ENCODE data around the gene THOC6. TPM values are rescaled to one million over a fixed set of nuclear protein-coding genes. Genes with fewer than 3 reads are reported as not detected.

Gene THOC6
- total and polyA plus RNA-seq, 4 donors = 10.8 to 14.8 (median 11.7) TPM

GRCh38 chr16:3013491-3013951 lies 10.3 kb upstream of the THOC6 start (continued):
- TF ChIP-seq, protein P1, sequence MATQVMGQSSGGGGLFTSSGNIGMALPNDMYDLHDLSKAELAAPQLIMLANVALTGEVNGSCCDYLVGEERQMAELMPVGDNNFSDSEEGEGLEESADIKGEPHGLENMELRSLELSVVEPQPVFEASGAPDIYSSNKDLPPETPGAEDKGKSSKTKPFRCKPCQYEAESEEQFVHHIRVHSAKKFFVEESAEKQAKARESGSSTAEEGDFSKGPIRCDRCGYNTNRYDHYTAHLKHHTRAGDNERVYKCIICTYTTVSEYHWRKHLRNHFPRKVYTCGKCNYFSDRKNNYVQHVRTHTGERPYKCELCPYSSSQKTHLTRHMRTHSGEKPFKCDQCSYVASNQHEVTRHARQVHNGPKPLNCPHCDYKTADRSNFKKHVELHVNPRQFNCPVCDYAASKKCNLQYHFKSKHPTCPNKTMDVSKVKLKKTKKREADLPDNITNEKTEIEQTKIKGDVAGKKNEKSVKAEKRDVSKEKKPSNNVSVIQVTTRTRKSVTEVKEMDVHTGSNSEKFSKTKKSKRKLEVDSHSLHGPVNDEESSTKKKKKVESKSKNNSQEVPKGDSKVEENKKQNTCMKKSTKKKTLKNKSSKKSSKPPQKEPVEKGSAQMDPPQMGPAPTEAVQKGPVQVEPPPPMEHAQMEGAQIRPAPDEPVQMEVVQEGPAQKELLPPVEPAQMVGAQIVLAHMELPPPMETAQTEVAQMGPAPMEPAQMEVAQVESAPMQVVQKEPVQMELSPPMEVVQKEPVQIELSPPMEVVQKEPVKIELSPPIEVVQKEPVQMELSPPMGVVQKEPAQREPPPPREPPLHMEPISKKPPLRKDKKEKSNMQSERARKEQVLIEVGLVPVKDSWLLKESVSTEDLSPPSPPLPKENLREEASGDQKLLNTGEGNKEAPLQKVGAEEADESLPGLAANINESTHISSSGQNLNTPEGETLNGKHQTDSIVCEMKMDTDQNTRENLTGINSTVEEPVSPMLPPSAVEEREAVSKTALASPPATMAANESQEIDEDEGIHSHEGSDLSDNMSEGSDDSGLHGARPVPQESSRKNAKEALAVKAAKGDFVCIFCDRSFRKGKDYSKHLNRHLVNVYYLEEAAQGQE (IDR thresholded peaks at IDR 0.05) = no peak
- TF ChIP-seq, protein P2, sequence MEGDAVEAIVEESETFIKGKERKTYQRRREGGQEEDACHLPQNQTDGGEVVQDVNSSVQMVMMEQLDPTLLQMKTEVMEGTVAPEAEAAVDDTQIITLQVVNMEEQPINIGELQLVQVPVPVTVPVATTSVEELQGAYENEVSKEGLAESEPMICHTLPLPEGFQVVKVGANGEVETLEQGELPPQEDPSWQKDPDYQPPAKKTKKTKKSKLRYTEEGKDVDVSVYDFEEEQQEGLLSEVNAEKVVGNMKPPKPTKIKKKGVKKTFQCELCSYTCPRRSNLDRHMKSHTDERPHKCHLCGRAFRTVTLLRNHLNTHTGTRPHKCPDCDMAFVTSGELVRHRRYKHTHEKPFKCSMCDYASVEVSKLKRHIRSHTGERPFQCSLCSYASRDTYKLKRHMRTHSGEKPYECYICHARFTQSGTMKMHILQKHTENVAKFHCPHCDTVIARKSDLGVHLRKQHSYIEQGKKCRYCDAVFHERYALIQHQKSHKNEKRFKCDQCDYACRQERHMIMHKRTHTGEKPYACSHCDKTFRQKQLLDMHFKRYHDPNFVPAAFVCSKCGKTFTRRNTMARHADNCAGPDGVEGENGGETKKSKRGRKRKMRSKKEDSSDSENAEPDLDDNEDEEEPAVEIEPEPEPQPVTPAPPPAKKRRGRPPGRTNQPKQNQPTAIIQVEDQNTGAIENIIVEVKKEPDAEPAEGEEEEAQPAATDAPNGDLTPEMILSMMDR (IDR thresholded peaks at IDR 0.05; ENCODE audit: low read depth, low read length, missing input control) = peak; percentile 15

- no peaks in the 10 kb centered on the region for H3K9me3 ChIP-seq (ENCODE audit: control insufficient read depth in 4 of 4, low read length in 3 of 4)
- H3K36me3 ChIP-seq (ENCODE audit: control insufficient read depth in 4 of 4, insufficient read depth in 3 of 4, low read depth in 1 of 4, low read length in 3 of 4) = no peaks in the 10 kb centered on the region
- 67% methylated on average over 12 of the region's 12 CpGs for WGBS
- H3K9ac ChIP-seq (ENCODE audit: low read depth in 1 of 2, low read length in 2 of 2) = no peak overlapping the region
- no peaks in the 10 kb centered on the region for H3K27me3 ChIP-seq (ENCODE audit: control insufficient read depth in 4 of 4, insufficient read depth in 4 of 4, low read length in 3 of 4)
- H3K4me3 ChIP-seq (ENCODE audit: low read depth in 1 of 3, low read length in 3 of 3) = no peak overlapping the region
- H3K27ac ChIP-seq (ENCODE audit: low read depth in 1 of 2, low read length in 2 of 2) = no peak overlapping the region
- H3K4me1 ChIP-seq (ENCODE audit: control insufficient read depth in 4 of 4, insufficient read depth in 4 of 4, low read length in 3 of 4) = peaks cover 4 to 24% (median 11%) of the 10 kb centered on the region in 4 donors
- TF ChIP-seq, protein P3, sequence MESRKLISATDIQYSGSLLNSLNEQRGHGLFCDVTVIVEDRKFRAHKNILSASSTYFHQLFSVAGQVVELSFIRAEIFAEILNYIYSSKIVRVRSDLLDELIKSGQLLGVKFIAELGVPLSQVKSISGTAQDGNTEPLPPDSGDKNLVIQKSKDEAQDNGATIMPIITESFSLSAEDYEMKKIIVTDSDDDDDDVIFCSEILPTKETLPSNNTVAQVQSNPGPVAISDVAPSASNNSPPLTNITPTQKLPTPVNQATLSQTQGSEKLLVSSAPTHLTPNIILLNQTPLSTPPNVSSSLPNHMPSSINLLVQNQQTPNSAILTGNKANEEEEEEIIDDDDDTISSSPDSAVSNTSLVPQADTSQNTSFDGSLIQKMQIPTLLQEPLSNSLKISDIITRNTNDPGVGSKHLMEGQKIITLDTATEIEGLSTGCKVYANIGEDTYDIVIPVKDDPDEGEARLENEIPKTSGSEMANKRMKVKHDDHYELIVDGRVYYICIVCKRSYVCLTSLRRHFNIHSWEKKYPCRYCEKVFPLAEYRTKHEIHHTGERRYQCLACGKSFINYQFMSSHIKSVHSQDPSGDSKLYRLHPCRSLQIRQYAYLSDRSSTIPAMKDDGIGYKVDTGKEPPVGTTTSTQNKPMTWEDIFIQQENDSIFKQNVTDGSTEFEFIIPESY (IDR thresholded peaks at IDR 0.05) = no peak
- TF ChIP-seq, protein P2 (IDR thresholded peaks at IDR 0.05; ENCODE audit: low read depth, low read length, missing input control) = no peak
- TF ChIP-seq RAD21 (IDR thresholded peaks at IDR 0.05) (no peak), YY1 (IDR thresholded peaks at IDR 0.05) (no peak), MAX (IDR thresholded peaks at IDR 0.05) (no peak), JUND (IDR thresholded peaks at IDR 0.05) (no peak), HNF4A (conservative IDR thresholded peaks at IDR 0.05) (no peak), FOXA1 (IDR thresholded peaks at IDR 0.05) (no peak)
- no peak for DNase-seq (ENCODE audit: low spot score)
These were observed 9.7 kb upstream of the THOC6 start for GRCh38 chr16:3013998-3014690.
